SK-N-MC (cell line): ENCODE data around the gene AFF3.

Experiments used
- DNase-seq: peaks from one replicate; pipeline ENCODE4 v3.0.0-alpha.2; 2011; ENCODE audit warnings: low read depth, low spot score
- H3K27ac ChIP-seq: fragments of 200-600 bp; sonication (generic); 2 replicates; pipeline ENCODE4 v1.5.1; 2016; ENCODE audit warnings: mixed run types
- H3K36me3 ChIP-seq: fragments of 200-600 bp; sonication (generic); 2 replicates; pipeline ENCODE4 v1.6.1; 2017; ENCODE audit warnings: antibody characterized with exemption, low read length, mixed read lengths; ENCODE audit not compliant: insufficient read depth
- H3K4me3 ChIP-seq: fragments of 200-600 bp; sonication (generic); 2 replicates; pipeline ENCODE4 v1.5.1; 2016
- H3K9ac ChIP-seq: fragments of 200-600 bp; sonication (generic); 2 replicates; pipeline ENCODE4 v1.8.0; 2017; ENCODE audit warnings: mixed run types, mixed read lengths; ENCODE audit not compliant: insufficient read length
- H3K9me3 ChIP-seq: fragments of 200-600 bp; sonication (generic); 2 replicates; pipeline ENCODE4 v1.6.1; 2017; ENCODE audit warnings: low read depth, mild to moderate bottlenecking, antibody characterized with exemption, low read length, moderate library complexity, mixed read lengths
- EZH2 ChIP-seq: fragments of 200-600 bp; sonication (generic); IDR thresholded peaks from one replicate; pipeline ENCODE4 v1.6.1; 2017; ENCODE audit warnings: antibody characterized with exemption
- FOXP2 ChIP-seq: optimal IDR thresholded peaks from 2 replicates; pipeline ENCODE3; 2011; ENCODE audit warnings: mild to moderate bottlenecking, moderate library complexity; ENCODE audit not compliant: insufficient read depth; ENCODE audit errors: extremely low read length, control extremely low read depth
- POLR2AphosphoS5 ChIP-seq: IDR thresholded peaks from 2 replicates; pipeline ENCODE4 v1.6.1; 2012; ENCODE audit warnings: mild to moderate bottlenecking, low read depth, low read length, borderline replicate concordance

The AFF3 gene

GRCh38 chr2:99660616-99661406 is 481.6 kb downstream of the AFF3 start:
- Histone ChIP-seq H3K27ac (no peak overlapping the region), H3K9me3 (no peaks in the 10 kb centered on the region), H3K9ac (no peak overlapping the region), H3K36me3 (no peaks in the 10 kb centered on the region), H3K4me3 (no peak overlapping the region)
- TF ChIP-seq POLR2AphosphoS5 (no peak), FOXP2 (no peak), EZH2 (no peak)
- DNase-seq, result no peak

- no peak overlapping the region for H3K4me3 ChIP-seq
- H3K9me3 ChIP-seq, result no peaks in the 10 kb centered on the region
- no peaks in the 10 kb centered on the region for H3K36me3 ChIP-seq
- no peak overlapping the region for H3K9ac ChIP-seq
- DNase-seq, result no peak
- no peak for TF ChIP-seq EZH2
- TF ChIP-seq FOXP2, result no peak
- no peak for TF ChIP-seq POLR2AphosphoS5
- H3K27ac ChIP-seq, result no peak overlapping the region
These were observed 482.5 kb downstream of the AFF3 start for GRCh38 chr2:99659874-99660273.

- Histone ChIP-seq H3K9ac (no peak overlapping the region), H3K4me3 (no peak overlapping the region), H3K36me3 (no peaks in the 10 kb centered on the region), H3K27ac (no peak overlapping the region), H3K9me3 (no peaks in the 10 kb centered on the region)
- DNase-seq, result no peak
- no peak for TF ChIP-seq EZH2
These were observed 484.6 kb downstream of the AFF3 start for GRCh38 chr2:99657691-99658258.

GRCh38 chr2:99656994-99657393 is 485.4 kb downstream of the AFF3 start:
- Histone ChIP-seq H3K9ac (no peak overlapping the region), H3K36me3 (no peaks in the 10 kb centered on the region), H3K4me3 (no peak overlapping the region), H3K27ac (no peak overlapping the region), H3K9me3 (no peaks in the 10 kb centered on the region)
- no peak for DNase-seq
- TF ChIP-seq FOXP2, result no peak
- TF ChIP-seq POLR2AphosphoS5, result no peak
- TF ChIP-seq EZH2, result no peak

GRCh38 chr2:99653433-99653832 is 489.0 kb downstream of the AFF3 start:
- no peak for DNase-seq
- H3K4me3 ChIP-seq, result no peak overlapping the region
- no peak for TF ChIP-seq EZH2
- no peak overlapping the region for H3K27ac ChIP-seq
- H3K36me3 ChIP-seq, result no peaks in the 10 kb centered on the region
- no peak overlapping the region for H3K9ac ChIP-seq
- H3K9me3 ChIP-seq, result no peaks in the 10 kb centered on the region

GRCh38 chr2:99652862-99653261 is 489.5 kb downstream of the AFF3 start:
- Histone ChIP-seq H3K9ac (no peak overlapping the region), H3K27ac (no peak overlapping the region), H3K9me3 (no peaks in the 10 kb centered on the region), H3K36me3 (no peaks in the 10 kb centered on the region), H3K4me3 (no peak overlapping the region)
- no peak for TF ChIP-seq POLR2AphosphoS5
- TF ChIP-seq FOXP2, result no peak
- no peak for DNase-seq

- H3K4me3 ChIP-seq, result no peak overlapping the region
- H3K9ac ChIP-seq, result no peak overlapping the region
- DNase-seq, result no peak
- no peaks in the 10 kb centered on the region for H3K36me3 ChIP-seq
- no peak for TF ChIP-seq EZH2
- TF ChIP-seq FOXP2, result no peak
- no peak for TF ChIP-seq POLR2AphosphoS5
- no peaks in the 10 kb centered on the region for H3K9me3 ChIP-seq
- H3K27ac ChIP-seq, result no peak overlapping the region
These were observed 490.3 kb downstream of the AFF3 start for GRCh38 chr2:99651930-99652670.

GRCh38 chr2:99648906-99649789 is 493.2 kb downstream of the AFF3 start:
- no peak overlapping the region for H3K27ac ChIP-seq

More at GRCh38 chr2:99648906-99649789, 493.2 kb downstream of the AFF3 start:
- Histone ChIP-seq H3K4me3 (no peak overlapping the region), H3K36me3 (no peaks in the 10 kb centered on the region), H3K9ac (no peak overlapping the region), H3K9me3 (no peaks in the 10 kb centered on the region)
- TF ChIP-seq FOXP2 (no peak), EZH2 (no peak), POLR2AphosphoS5 (no peak)
- DNase-seq, result no peak
